CD4-positive, alpha-beta memory T cell (primary cell): ENCODE results near the gene SETD7. TPM values are rescaled to one million over a fixed set of nuclear protein-coding genes. Genes with fewer than 3 reads are reported as not detected.
A peak's percentile ranks its signal among the peaks of the same experiment; 100 is the strongest.

Experiments
- CTCF ChIA-PET: fragments of 350-600 bp; sonication (Branson Sonifier 250); formaldehyde crosslinking; loops from one replicate; lab custom pipeline; 2021; ENCODE audit warnings: inconsistent platforms; ENCODE audit not compliant: partially characterized antibody; lab: Charles Lee
- POLR2A ChIA-PET: fragments of 350-600 bp; sonication (Branson Sonifier 250); formaldehyde crosslinking; loops from one replicate; lab custom pipeline; 2021; ENCODE audit not compliant: partially characterized antibody; lab: Charles Lee
- DNase-seq, 5 donors: peaks; one replicate each; pipeline versions ENCODE4 v3.0.0 to v3.0.0-alpha.2; 2020 to 2022; ENCODE audit warnings: mixed read lengths in 1 of 5
- H3K27ac ChIP-seq: one replicate; pipeline ENCODE4 v1.7.0; 2013; ENCODE audit warnings: low read depth, low read length
- H3K27me3 ChIP-seq: 2 replicates; pipeline ENCODE4 v1.7.0; 2013; ENCODE audit warnings: mild to moderate bottlenecking, low read length, moderate library complexity; ENCODE audit not compliant: insufficient read depth
- H3K36me3 ChIP-seq: 2 replicates; pipeline ENCODE4 v1.7.0; 2013; ENCODE audit warnings: mild to moderate bottlenecking, low read length, moderate library complexity; ENCODE audit not compliant: insufficient read depth
- H3K4me1 ChIP-seq: 2 replicates; pipeline ENCODE4 v1.7.0; 2013; ENCODE audit warnings: mild to moderate bottlenecking, low read length, moderate library complexity; ENCODE audit not compliant: insufficient read depth
- H3K4me3 ChIP-seq, 2 donors: one replicate each; pipeline ENCODE4 v1.7.0; 2013; ENCODE audit warnings: low read length in 2 of 2, mild to moderate bottlenecking in 1 of 2
- H3K9me3 ChIP-seq, 2 donors: one replicate each; pipeline ENCODE4 v1.7.0; 2013; ENCODE audit warnings: low read length in 2 of 2, control low read depth in 1 of 2; ENCODE audit not compliant: control insufficient read depth in 1 of 2
- H3K27ac Mint-ChIP-seq, 7 donors: one replicate each; pipeline ENCODE4 v1.8.0; 2020 to 2021; ENCODE audit warnings: mixed read lengths in 7 of 7, mild to moderate bottlenecking in 6 of 7, inconsistent platforms in 3 of 7, moderate library complexity in 3 of 7
- H3K27me3 Mint-ChIP-seq, 2 donors: one replicate each; pipeline ENCODE4 v1.8.0; 2020 to 2021; ENCODE audit warnings: mixed read lengths in 2 of 2
- H3K36me3 Mint-ChIP-seq, 2 donors: one replicate each; pipeline ENCODE4 v1.8.0; 2020 to 2021; ENCODE audit warnings: mixed read lengths in 2 of 2, inconsistent platforms in 1 of 2, mild to moderate bottlenecking in 1 of 2
- H3K4me1 Mint-ChIP-seq, 4 donors: one replicate each; pipeline ENCODE4 v1.8.0; 2020 to 2021; ENCODE audit warnings: mixed read lengths in 4 of 4, mild to moderate bottlenecking in 1 of 4
- H3K4me3 Mint-ChIP-seq, 8 donors: one replicate each; pipeline ENCODE4 v1.8.0; 2020 to 2021; ENCODE audit warnings: mixed read lengths in 8 of 8, mild to moderate bottlenecking in 7 of 8, moderate library complexity in 6 of 8, inconsistent platforms in 3 of 8
- H3K9me3 Mint-ChIP-seq, 8 donors: one replicate each; pipeline ENCODE4 v1.8.0; 2020 to 2021; ENCODE audit warnings: mixed read lengths in 8 of 8, mild to moderate bottlenecking in 5 of 8, inconsistent platforms in 3 of 8, moderate library complexity in 1 of 8
- intact Hi-C: fragments of 100-400 bp; cut with micrococcal nuclease; formaldehyde crosslinking; loops from one replicate; pipeline ENCODE4 v1.15.1; 2023
- polyA plus RNA-seq, 2 donors: library from polyadenylated mRNA; unstranded; fragments of 300-500 nt; fragmentation: Illumina TruSeq; gene quantifications; one replicate each; pipeline ENCODE4 v1.2.3, GENCODE V29; 2021
- total RNA-seq, 2 experiments: library from RNA; stranded (reverse); gene quantifications; one replicate each; pipeline ENCODE4 v1.2.3, GENCODE V29; 2021

SETD7 gene
- total and polyA plus RNA-seq, 4 experiments from 2014 or later = 3.9 to 14.6 (median 9.7) TPM

DNA sequence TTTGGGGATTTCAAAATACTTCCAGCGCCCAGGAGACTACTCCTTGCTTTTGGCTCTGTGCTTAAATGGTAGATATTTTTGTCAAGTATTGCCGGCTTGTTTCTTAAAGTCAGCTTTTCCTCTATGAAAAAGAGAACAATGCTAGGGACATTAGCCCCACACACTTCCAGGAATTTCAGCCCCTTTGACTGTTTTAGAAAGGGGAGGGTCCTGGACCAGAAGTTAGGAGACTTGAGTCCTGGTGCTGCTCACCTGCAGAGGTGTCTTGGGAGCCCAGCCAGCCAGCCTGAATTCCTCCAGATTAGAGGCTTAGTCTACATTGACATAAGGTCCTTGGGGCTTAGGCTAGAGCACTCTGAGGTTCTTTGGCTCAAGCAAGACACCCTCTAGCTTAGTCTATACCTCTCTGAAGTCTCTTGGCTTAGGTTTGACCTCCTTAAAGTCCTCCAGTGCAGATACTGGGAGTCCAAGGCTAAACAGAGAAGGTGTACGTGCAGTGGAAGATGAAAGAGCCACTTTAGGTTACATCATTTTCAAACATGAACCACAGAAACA, 1.6 kb upstream of the SETD7 start:
- no peak for DNase-seq
- H3K9me3 Mint-ChIP-seq = peaks cover 0 to 4% (median 0%) of the 10 kb centered on the region in 8 donors
- CTCF ChIA-PET = interaction anchor here (1.0 to 3.8 kb wide), 5 partner anchors 27 to 262 kb away, joined by 5 to 21 read pairs (median 11); no protein-coding TSS in a partner anchor
- peaks cover 0 to 1% of the 10 kb centered on the region in 2 donors for H3K27me3 Mint-ChIP-seq
- H3K9me3 ChIP-seq = no peaks in the 10 kb centered on the region
- POLR2A ChIA-PET = interaction anchor here (0.8 to 6.0 kb wide), 13 partner anchors 10 to 966 kb away, joined by 3 to 73 read pairs (median 12); partner anchors contain the start of genes ELF2, ELMOD2, MGST2 and NAA15
- no peaks in the 10 kb centered on the region for H3K36me3 ChIP-seq
- H3K4me1 Mint-ChIP-seq = peaks cover 29 to 89% (median 57%) of the 10 kb centered on the region in 4 donors
- intact Hi-C loops = loop anchor here (2.0 to 5.0 kb wide), 8 partner anchors 27 to 815 kb away; partner anchors contain the start of genes ELF2, NAA15 and SCOC
- H3K4me3 Mint-ChIP-seq = peak overlapping the region; percentile 97 to 99 (median 98)
- peaks cover 50% of the 10 kb centered on the region for H3K4me1 ChIP-seq
- H3K27me3 ChIP-seq = no peaks in the 10 kb centered on the region
- H3K4me3 ChIP-seq = peak overlapping the region; percentile 76 to 82
- peak overlapping the region; percentile 97 to 99 (median 99) for H3K27ac Mint-ChIP-seq
- H3K36me3 Mint-ChIP-seq = peaks cover 0 to 16% of the 10 kb centered on the region in 2 donors
- peak overlapping the region; percentile 91 for H3K27ac ChIP-seq

DNA sequence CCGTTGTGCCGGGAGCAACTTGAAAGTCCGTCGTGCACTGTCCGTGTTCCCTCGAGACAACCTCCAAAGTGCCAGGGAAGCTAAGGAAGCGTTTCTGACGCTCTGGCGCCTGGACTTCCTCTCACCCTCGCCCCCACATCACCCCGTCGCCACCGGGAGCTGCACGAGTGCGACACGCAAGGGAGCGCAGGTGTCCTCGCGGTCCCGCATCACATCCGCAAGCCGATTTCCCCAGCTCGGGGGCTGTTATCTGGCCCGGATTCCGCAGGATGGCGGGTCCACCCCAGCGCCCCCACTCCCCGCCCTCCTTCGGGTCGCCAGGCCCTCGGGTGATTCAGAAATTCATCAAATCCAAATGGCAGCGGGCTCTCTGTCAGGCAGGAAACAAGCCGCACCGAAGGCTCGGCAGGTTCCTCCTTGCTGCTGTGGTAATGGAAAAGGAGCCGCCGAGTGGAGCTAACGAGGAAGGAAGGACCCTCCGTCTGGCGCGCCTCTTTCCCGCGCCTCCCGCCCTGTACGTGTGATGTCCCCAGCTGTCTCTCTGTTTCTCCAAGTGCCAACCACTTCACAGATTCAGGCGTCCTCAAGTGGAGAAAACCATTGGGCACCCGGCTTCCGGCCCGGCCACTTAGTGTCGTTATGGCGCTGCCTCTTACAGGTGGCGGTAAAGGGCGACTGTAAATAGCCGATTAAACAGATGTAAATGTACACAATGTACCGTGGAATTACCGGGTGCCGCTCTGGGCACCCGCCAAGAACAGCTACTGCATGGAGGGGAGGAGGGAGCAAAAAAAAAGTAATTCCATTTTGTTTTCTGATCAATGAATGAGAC, 921 bp upstream of the SETD7 start:
- peak overlapping the region; percentile 97 to 99 (median 98) for H3K4me3 Mint-ChIP-seq
- H3K36me3 Mint-ChIP-seq = peaks cover 0 to 16% of the 10 kb centered on the region in 2 donors
- peaks cover 0 to 4% (median 0%) of the 10 kb centered on the region in 8 donors for H3K9me3 Mint-ChIP-seq
- peaks cover 33 to 88% (median 61%) of the 10 kb centered on the region in 4 donors for H3K4me1 Mint-ChIP-seq
- H3K27ac Mint-ChIP-seq = peak overlapping the region; percentile 97 to 99 (median 99)
- H3K27me3 Mint-ChIP-seq = peaks cover 0 to 1% of the 10 kb centered on the region in 2 donors
- peaks cover 55% of the 10 kb centered on the region for H3K4me1 ChIP-seq
- peak; percentile 68 to 79 (median 77) for DNase-seq
- CTCF ChIA-PET = interaction anchor here (1.0 to 3.8 kb wide), 8 partner anchors 23 to 261 kb away, joined by 3 to 21 read pairs (median 7); no protein-coding TSS in a partner anchor
- intact Hi-C loops = loop anchor here (1.0 to 5.0 kb wide), 9 partner anchors 26 to 816 kb away; partner anchors contain the start of genes ELF2, NAA15, NOCT and SCOC
- POLR2A ChIA-PET = interaction anchor here (0.6 to 6.0 kb wide), 26 partner anchors 8 to 967 kb away, joined by 3 to 73 read pairs (median 6); partner anchors contain the start of genes ELF2, ELMOD2, NAA15 and NOCT
- no peaks in the 10 kb centered on the region for H3K9me3 ChIP-seq
- no peaks in the 10 kb centered on the region for H3K27me3 ChIP-seq
- peak overlapping the region; percentile 91 for H3K27ac ChIP-seq
- H3K36me3 ChIP-seq = no peaks in the 10 kb centered on the region
- peak overlapping the region; percentile 76 to 82 for H3K4me3 ChIP-seq

DNA sequence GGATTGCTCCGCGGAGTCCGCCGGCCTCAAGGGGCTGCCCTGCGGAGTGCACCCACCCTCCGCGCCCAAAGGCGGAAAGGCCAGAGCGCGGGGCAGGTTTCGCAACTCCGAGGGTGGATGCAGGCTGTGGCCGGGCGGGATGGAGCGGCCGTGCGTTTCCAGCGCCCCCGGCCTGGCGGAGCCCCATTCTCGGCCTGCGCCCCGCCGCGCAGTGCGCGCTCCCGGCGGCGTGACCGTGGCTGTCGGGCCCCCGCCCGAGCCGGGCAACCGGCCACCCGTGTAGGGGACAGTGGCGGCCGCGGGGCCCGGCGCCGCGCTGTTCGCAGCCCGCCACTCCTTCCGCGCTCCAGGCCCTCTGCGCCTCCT, 331 bp downstream of the SETD7 start:
- Histone ChIP-seq H3K9me3 (no peaks in the 10 kb centered on the region), H3K4me1 (peaks cover 47% of the 10 kb centered on the region), H3K36me3 (no peaks in the 10 kb centered on the region), H3K27ac (peak overlapping the region; percentile 91), H3K4me3 (peak overlapping the region; percentile 76 to 82), H3K27me3 (no peaks in the 10 kb centered on the region)
- Mint-ChIP-seq H3K36me3 (peaks cover 0 to 16% of the 10 kb centered on the region in 2 donors), H3K9me3 (peaks cover 0 to 4% (median 0%) of the 10 kb centered on the region in 8 donors), H3K4me1 (peaks cover 31 to 82% (median 60%) of the 10 kb centered on the region in 4 donors), H3K27me3 (peaks cover 0 to 1% of the 10 kb centered on the region in 2 donors), H3K27ac (peak overlapping the region in 6 of 7 donors; percentile 97 to 99 (median 99)), H3K4me3 (peak overlapping the region; percentile 97 to 99 (median 98))
- intact Hi-C loops = loop anchor here (1.0 to 5.0 kb wide), 10 partner anchors 25 to 817 kb away; partner anchors contain the start of genes ELF2, NAA15, NOCT and SCOC
- peak in 2 of 5 donors; percentile 43 to 56 for DNase-seq
- ChIA-PET CTCF (interaction anchor here (1.4 to 3.8 kb wide), 6 partner anchors 21 to 525 kb away, joined by 3 to 21 read pairs (median 10); no protein-coding TSS in a partner anchor), POLR2A (interaction anchor here (0.8 to 6.0 kb wide), 19 partner anchors 9 to 596 kb away, joined by 3 to 73 read pairs (median 7); partner anchors contain the start of genes NAA15 and RAB33B)

- ChIA-PET CTCF (interaction anchor here (1.1 to 3.8 kb wide), 6 partner anchors 10 to 525 kb away, joined by 3 to 21 read pairs (median 4); no protein-coding TSS in a partner anchor), POLR2A (interaction anchor here (0.8 to 6.0 kb wide), 16 partner anchors 9 to 596 kb away, joined by 3 to 73 read pairs (median 6); partner anchors contain the start of genes NAA15 and RAB33B)
- Histone ChIP-seq H3K4me1 (peaks cover 41% of the 10 kb centered on the region), H3K27ac (peak overlapping the region; percentile 91), H3K4me3 (peak overlapping the region; percentile 63 to 76), H3K27me3 (no peaks in the 10 kb centered on the region), H3K36me3 (no peaks in the 10 kb centered on the region), H3K9me3 (no peaks in the 10 kb centered on the region)
- H3K4me1 Mint-ChIP-seq = peaks cover 29 to 82% (median 59%) of the 10 kb centered on the region in 4 donors
- H3K36me3 Mint-ChIP-seq = peaks cover 0 to 16% of the 10 kb centered on the region in 2 donors
- peak overlapping the region; percentile 92 to 99 (median 97) for H3K4me3 Mint-ChIP-seq
- peaks cover 0 to 1% of the 10 kb centered on the region in 2 donors for H3K27me3 Mint-ChIP-seq
- H3K9me3 Mint-ChIP-seq = peaks cover 0 to 4% (median 0%) of the 10 kb centered on the region in 8 donors
- DNase-seq = peak; percentile 83 to 94 (median 91)
- intact Hi-C loops = loop anchor here (1.0 to 5.0 kb wide), 2 partner anchors 102 to 378 kb away; partner anchors contain the start of gene ELF2
- H3K27ac Mint-ChIP-seq = peak overlapping the region; percentile 96 to 100 (median 98)
These were observed 920 bp downstream of the SETD7 start for GRCh38 chr4:139554893-139555704.

- H3K27ac Mint-ChIP-seq = peak overlapping the region; percentile 96 to 100 (median 98)
- Histone ChIP-seq H3K27ac (peak overlapping the region; percentile 91), H3K4me3 (peak overlapping the region in 1 of 2 donors; percentile 17), H3K27me3 (no peaks in the 10 kb centered on the region), H3K9me3 (no peaks in the 10 kb centered on the region), H3K4me1 (peaks cover 36% of the 10 kb centered on the region), H3K36me3 (no peaks in the 10 kb centered on the region)
- no peak for DNase-seq
- intact Hi-C loops = no loop called here
- POLR2A ChIA-PET = interaction anchor here (0.8 to 6.0 kb wide), 9 partner anchors 10 to 599 kb away, joined by 3 to 73 read pairs (median 9); partner anchors contain the start of genes MAML3, NAA15 and RAB33B
- CTCF ChIA-PET = interaction anchor here (1.1 to 3.8 kb wide), 7 partner anchors 9 to 524 kb away, joined by 3 to 21 read pairs (median 4); no protein-coding TSS in a partner anchor
- peaks cover 0 to 1% of the 10 kb centered on the region in 2 donors for H3K27me3 Mint-ChIP-seq
- H3K4me1 Mint-ChIP-seq = peaks cover 29 to 77% (median 57%) of the 10 kb centered on the region in 4 donors
- H3K9me3 Mint-ChIP-seq = peaks cover 0 to 4% (median 0%) of the 10 kb centered on the region in 8 donors
- peaks cover 0 to 16% of the 10 kb centered on the region in 2 donors for H3K36me3 Mint-ChIP-seq
- H3K4me3 Mint-ChIP-seq = peak overlapping the region; percentile 92 to 99 (median 97)
These were observed 1.5 kb downstream of the SETD7 start for GRCh38 chr4:139554642-139554892.
